GM18498 (cell line): ENCODE measurements around the gene MYH9.

Source experiments
- ATAC-seq: cut with Tn5 transposase; IDR thresholded peaks from one replicate; pipeline ENCODE4 v1.9.1; 2021; ENCODE audit warnings: mild to moderate bottlenecking, moderate library complexity; ENCODE audit not compliant: unreplicated experiment

MYH9 gene

GRCh38 chr22:36369004-36369921, 18.5 kb downstream of the MYH9 start:
- ATAC-seq: no peak

DNA sequence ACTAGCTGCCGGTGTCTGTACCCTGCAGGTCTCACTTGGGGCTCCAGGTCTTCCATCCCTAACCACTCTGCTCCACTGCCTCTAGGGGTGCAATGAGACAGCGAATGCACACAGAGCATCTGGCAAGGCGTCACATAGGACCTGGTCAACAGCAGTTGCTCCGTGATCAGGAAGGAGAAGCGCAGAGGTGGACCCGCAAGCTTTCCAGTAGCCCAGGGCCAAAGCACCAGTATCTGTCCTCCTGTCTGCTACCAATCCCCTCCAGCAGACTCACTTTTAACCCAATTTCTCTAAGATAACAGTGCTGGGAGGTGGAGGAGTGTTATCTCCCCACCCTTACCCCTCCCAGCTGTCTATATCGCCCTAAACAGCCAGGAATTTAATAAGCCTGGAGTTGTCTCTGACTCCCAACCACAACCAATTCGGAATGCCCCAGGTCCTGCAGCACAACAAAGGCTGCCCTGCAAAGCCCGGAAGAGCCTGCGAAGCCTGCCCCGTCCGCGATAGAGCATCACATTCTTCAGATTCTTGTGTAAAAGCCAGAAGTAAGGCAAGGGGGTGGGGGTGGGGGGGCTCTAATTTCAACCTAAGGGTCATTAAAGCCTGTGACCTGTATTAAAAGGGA, 19.3 kb downstream of the MYH9 start:
- no peak for ATAC-seq

GRCh38 chr22:36367479-36367878, 20.3 kb downstream of the MYH9 start:
- no peak for ATAC-seq

DNA sequence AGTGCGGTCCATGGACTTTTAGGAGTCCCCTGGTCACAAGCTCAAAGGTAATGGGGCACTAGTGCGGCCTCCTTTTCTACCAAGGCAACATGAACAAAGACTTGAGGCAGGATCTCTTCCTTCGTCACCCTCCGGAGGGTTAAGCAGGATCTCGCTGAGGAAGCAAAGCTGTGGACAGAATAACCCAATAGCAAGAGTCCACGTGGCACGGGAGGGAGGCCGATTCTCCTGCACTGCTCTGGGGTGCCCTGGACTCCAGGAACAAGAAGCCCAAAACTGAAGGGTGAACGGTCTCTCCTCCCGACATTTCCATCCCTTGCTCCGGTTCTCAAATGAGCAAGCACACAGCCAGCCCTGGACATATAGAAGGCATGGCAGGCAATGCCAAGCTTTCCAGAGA, 20.7 kb downstream of the MYH9 start:
- no peak for ATAC-seq

- no peak for ATAC-seq
These were observed 21.5 kb downstream of the MYH9 start for GRCh38 chr22:36366291-36366708.

- peak; percentile 52 for ATAC-seq
These were observed 22.8 kb downstream of the MYH9 start for GRCh38 chr22:36365020-36365411.

GRCh38 chr22:36364255-36365019, 23.3 kb downstream of the MYH9 start:
- ATAC-seq: no peak

DNA sequence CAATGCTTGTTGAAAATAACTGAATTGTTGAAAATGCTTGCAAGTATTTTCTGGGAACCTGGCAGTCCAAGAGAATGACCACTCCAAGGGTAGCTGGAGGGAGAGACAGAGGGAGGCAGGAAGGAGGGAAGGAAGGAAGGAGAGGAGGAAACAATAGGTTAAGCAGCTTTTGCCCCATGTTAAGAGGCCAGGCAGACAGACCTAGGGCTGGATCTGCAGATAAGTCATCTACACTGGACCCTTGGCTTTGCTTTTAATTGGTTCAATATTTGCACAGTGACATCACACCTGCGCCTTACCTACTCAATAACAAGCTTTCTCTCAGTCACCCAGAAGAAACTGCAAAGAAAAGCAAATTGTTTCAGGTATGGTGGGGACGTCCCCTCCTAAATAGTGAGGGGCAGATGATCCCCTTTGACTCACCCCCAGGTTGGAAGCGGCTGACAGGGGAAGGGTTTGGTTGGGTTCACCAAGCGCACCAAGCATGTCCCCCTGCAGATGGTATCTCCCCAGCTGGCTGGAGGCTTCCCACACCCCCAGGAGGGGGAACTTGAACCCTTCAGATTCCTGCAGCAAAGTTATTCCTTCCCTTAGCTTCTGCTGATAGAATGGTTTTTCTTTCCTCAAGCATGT, 24.3 kb downstream of the MYH9 start:
- no peak for ATAC-seq

DNA sequence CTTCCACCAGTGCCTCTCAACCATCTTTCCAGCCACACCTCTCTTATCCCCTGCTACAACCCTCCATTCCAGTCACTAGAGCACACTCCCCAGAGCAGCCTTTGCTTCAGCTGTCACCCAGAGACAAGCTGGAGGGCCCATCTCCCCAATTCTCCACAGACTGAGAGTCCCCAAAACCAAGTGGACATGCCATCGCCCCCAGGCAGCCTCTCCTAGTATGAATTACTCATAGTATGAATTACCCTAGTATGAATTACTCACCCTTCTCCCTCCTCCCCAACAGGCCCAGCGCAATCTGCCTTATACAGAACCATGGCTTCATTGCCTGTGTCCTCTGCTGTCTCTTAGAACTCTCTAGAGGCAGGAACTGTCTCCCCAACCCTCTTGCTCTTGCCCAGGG, 24.8 kb downstream of the MYH9 start:
- no peak for ATAC-seq

GRCh38 chr22:36362075-36362474, 25.7 kb downstream of the MYH9 start:
- ATAC-seq: no peak

DNA sequence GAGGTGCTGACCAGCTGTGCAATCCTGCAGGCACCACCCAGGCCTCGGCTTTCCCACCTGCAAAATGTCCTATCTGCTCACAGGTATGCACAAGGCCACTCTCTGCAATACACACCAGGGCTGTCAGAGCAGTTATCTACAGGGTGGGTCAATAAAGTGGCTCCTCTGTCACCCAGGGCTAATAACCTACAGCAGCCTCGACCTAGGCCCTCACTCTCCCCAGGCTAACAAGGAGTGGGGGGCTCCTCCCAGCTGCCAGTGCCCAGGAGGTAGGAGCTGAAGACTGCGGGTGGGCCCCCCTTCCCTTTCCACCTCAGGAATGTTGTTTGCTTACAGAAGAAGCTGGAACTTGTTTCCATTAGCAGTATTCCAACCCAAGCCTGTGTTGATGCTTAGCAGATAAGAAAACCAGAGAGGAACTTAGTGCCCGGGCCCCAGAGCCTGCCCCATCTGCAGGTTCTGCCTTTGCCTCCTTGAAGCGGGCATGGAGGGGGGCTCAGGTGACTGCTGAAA, 26.8 kb downstream of the MYH9 start:
- no peak for ATAC-seq

DNA sequence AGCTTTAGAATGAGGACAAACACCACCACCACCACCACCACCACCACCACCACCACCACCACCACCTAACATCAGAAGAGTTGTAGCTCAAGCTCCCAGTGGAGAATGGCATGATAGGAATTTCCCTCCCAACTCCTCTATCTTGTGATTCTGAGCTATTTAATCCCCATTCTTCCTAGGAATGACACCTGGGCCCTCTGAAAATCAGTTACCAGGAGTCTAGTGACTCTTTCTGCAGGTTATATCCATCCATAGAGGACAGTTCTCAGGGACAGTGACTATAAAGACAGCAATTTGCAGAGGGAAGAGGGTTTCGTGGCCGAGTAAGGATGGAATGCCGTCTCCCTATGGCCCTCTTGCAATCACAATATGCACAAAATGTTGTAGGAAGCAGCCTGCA, 27.8 kb downstream of the MYH9 start:
- no peak for ATAC-seq

DNA sequence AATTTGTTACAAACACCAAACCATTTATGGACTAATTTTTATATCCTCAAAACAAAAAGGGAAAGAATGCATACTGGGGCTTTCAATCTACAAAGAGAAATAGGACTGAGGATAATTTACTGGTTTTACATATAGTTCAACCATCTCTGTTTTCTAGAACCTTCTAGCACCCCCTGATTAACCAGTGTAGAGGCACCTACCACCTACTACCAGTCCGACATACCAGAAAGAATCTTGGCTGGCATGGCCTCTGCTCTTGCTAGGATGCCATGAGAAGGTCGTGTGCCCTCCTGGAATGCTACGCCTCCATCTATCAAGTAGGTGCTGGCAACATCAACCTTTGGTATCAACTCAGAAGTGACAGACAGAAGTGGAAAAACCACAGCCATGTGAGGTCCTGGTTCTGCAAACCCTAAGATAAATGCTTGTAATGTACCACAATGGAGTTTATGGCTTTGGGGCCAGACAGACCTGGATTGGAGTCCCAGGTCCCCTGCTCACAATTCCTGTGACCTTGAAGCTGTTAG, 28.2 kb downstream of the MYH9 start:
- ATAC-seq: peak; percentile 16

- peak; percentile 58 for ATAC-seq
These were observed 29.0 kb downstream of the MYH9 start for GRCh38 chr22:36358533-36359469.

- ATAC-seq: no peak
These were observed 30.8 kb downstream of the MYH9 start for GRCh38 chr22:36356708-36357624.

- ATAC-seq: no peak
These were observed 31.9 kb downstream of the MYH9 start for GRCh38 chr22:36355894-36356293.

DNA sequence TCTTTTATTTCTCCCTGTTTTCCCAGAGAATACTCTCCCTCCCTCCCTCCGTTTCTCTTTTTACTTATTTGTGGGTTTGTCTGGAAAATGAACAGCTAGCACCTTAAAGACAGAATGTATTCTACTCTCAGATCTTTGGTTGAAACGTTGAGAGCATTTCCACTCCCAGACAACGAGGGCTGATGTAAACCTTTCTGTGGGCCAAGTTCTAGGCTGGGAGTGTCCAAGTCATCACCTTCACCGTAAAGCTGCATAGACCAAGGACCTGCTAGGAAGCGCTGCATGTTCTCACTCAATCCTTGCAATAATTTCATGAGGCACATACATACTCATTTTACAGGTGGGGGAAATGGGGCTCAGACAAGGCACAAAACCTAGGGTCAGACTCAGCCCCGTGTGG, 32.4 kb downstream of the MYH9 start:
- ATAC-seq: no peak

DNA sequence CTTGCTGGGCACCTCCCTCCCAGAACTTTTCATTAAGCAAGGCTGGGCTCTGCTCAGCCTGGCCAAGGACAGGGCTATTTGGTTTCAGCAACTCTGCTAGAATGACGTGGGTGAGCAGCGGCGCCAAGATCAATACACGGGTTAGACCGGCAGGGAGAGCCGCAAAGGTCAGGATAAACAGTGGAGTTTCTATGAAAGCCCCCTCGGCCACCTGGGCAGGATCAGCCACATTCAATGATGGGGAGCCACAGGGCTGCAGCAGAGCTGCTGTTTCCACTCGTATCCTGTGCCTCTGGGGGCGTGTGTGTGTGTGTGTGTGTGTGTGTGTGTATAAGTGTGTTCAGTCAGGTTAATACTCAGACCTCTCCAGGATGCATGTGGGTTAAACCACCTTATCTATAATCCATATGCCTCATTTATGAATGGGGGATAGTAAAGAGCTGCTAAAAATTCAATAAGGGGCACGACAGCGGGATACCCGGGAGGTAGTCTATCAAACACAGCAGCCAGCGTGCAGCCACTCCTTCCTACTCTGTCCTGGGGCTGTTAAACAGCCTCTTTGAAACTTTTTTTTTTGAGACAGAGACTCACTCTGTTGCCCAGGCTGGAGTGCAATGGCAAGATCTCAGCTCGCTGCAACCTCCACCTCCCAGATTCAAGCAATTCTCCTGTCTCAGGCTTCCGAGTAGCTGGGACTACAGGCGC, 34.8 kb downstream of the MYH9 start:
- no peak for ATAC-seq
